ENCODE measurements around the gene TEDC1. TPM values are rescaled to one million over a fixed set of nuclear protein-coding genes. Genes with fewer than 3 reads are reported as not detected.

The TEDC1 gene
- total RNA-seq, 1 experiment from 2014 or later: 30.3 TPM

DNA sequence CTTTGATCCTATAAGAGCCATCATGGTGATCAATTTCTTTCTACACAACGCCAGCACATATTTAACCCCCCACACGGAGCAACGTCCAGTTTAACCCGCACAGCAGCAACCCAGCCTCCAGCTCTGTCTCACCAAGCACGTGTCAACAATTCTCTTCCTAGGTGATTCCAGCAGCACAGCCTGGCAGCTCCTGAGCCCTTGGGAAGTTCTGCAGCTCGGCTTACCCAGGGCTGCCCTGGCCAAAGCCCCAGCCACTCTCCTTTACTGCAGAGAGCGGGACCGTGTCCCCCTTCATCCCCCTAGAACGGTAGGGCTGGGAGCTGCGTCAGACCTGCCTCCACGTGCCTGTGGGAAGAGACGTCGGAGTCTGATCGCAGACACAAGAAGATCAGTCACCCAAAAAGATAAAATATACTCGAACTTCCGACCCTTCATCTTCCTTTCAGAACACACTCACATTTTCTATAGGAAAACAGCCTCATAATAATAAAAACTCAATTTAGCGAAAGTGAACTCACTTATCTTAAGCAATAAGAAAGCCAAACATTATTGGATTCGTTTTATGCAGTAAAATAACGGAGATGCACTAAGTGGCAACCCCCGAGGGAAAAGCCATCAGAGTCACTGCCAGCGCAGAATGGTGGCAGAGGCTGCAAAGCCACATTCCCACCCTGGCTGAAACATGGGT lies 42.9 kb downstream of the TEDC1 start:
- no peak overlapping the region for H3K4me3 ChIP-seq (ENCODE audit: low read depth, low read length)
- TF ChIP-seq, protein P1, sequence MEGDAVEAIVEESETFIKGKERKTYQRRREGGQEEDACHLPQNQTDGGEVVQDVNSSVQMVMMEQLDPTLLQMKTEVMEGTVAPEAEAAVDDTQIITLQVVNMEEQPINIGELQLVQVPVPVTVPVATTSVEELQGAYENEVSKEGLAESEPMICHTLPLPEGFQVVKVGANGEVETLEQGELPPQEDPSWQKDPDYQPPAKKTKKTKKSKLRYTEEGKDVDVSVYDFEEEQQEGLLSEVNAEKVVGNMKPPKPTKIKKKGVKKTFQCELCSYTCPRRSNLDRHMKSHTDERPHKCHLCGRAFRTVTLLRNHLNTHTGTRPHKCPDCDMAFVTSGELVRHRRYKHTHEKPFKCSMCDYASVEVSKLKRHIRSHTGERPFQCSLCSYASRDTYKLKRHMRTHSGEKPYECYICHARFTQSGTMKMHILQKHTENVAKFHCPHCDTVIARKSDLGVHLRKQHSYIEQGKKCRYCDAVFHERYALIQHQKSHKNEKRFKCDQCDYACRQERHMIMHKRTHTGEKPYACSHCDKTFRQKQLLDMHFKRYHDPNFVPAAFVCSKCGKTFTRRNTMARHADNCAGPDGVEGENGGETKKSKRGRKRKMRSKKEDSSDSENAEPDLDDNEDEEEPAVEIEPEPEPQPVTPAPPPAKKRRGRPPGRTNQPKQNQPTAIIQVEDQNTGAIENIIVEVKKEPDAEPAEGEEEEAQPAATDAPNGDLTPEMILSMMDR (IDR thresholded peaks at IDR 0.05; ENCODE audit: insufficient read depth in 1 of 2, low read depth in 1 of 2, low read length in 1 of 2, severe bottlenecking in 1 of 2, unreplicated experiment in 1 of 2): no peak
- H3K36me3 Mint-ChIP-seq (ENCODE audit: insufficient read depth, unreplicated experiment): no peaks in the 10 kb centered on the region
- BruUV-seq (replicated peaks): no TSS peak
- ChIA-PET POLR2A (no interaction called here), CTCF (interaction anchor here (1.1 kb wide), 1 partner anchor 11 kb away, joined by 3 read pairs; no protein-coding TSS in a partner anchor)
- H3K27ac Mint-ChIP-seq (ENCODE audit: unreplicated experiment): no peak overlapping the region
- DNase-seq: no peak
- intact Hi-C loops (cut with micrococcal nuclease; ENCODE audit: unreplicated experiment): no loop called here
- no peaks in the 10 kb centered on the region for H3K27me3 ChIP-seq (replicated peaks; ENCODE audit: control insufficient read depth, insufficient read depth, low read length)
- no peaks in the 10 kb centered on the region for H3K9me3 ChIP-seq
- H3K4me1 ChIP-seq: no peaks in the 10 kb centered on the region
- H3K9me3 Mint-ChIP-seq (ENCODE audit: unreplicated experiment): no peaks in the 10 kb centered on the region
- H3K4me3 Mint-ChIP-seq (ENCODE audit: unreplicated experiment): no peak overlapping the region
- H3K4me1 Mint-ChIP-seq (ENCODE audit: low read depth, unreplicated experiment): no peaks in the 10 kb centered on the region
- H3K36me3 ChIP-seq (ENCODE audit: control insufficient read depth, insufficient read depth, low read length): no peaks in the 10 kb centered on the region
- H3K27me3 Mint-ChIP-seq (ENCODE audit: insufficient read depth, unreplicated experiment): peaks cover 9% of the 10 kb centered on the region

DNA sequence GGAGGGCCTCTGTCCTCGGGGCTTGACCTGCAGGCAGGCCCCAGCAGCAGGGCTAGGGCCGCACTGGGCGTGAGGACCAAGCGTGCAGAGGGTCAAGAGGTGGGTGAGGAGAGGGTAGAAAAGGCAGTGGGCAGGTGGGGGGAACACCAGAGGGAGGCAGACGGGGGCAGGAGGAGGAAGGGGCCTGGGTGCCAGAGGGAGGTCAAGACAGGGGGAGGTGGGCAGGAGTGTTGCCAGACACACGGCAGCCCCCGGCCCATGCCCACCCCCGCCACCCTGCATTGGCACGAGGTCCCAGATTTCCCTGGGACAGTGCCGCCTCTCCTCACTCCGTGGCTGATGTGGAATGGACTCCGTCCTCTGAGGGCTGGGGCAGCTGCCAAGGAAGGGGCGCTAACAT lies 43.5 kb downstream of the TEDC1 start:
- no peak for DNase-seq
- intact Hi-C loops (cut with micrococcal nuclease; ENCODE audit: unreplicated experiment): no loop called here
- H3K4me3 ChIP-seq (ENCODE audit: low read depth, low read length): no peak overlapping the region
- H3K27me3 ChIP-seq (replicated peaks; ENCODE audit: control insufficient read depth, insufficient read depth, low read length): no peaks in the 10 kb centered on the region
- TF ChIP-seq, protein P1 (IDR thresholded peaks at IDR 0.05; ENCODE audit: insufficient read depth in 1 of 2, low read depth in 1 of 2, low read length in 1 of 2, severe bottlenecking in 1 of 2, unreplicated experiment in 1 of 2): no peak
- H3K4me1 ChIP-seq: no peaks in the 10 kb centered on the region
- Mint-ChIP-seq H3K4me1 (ENCODE audit: low read depth, unreplicated experiment) (no peaks in the 10 kb centered on the region), H3K9me3 (ENCODE audit: unreplicated experiment) (no peaks in the 10 kb centered on the region), H3K27me3 (ENCODE audit: insufficient read depth, unreplicated experiment) (peaks cover 10% of the 10 kb centered on the region), H3K4me3 (ENCODE audit: unreplicated experiment) (no peak overlapping the region), H3K36me3 (ENCODE audit: insufficient read depth, unreplicated experiment) (no peaks in the 10 kb centered on the region), H3K27ac (ENCODE audit: unreplicated experiment) (no peak overlapping the region)
- POLR2A ChIA-PET: no interaction called here
- no peaks in the 10 kb centered on the region for H3K36me3 ChIP-seq (ENCODE audit: control insufficient read depth, insufficient read depth, low read length)
- no TSS peak for BruUV-seq (replicated peaks)
- no peaks in the 10 kb centered on the region for H3K9me3 ChIP-seq
- CTCF ChIA-PET: no interaction called here

GRCh38 chr14:105536051-105536450 lies 45.0 kb downstream of the TEDC1 start:
- H3K9me3 Mint-ChIP-seq (ENCODE audit: unreplicated experiment): no peaks in the 10 kb centered on the region
- H3K4me3 Mint-ChIP-seq (ENCODE audit: unreplicated experiment): no peak overlapping the region
- Histone ChIP-seq H3K27me3 (replicated peaks; ENCODE audit: control insufficient read depth, insufficient read depth, low read length) (no peaks in the 10 kb centered on the region), H3K36me3 (ENCODE audit: control insufficient read depth, insufficient read depth, low read length) (no peaks in the 10 kb centered on the region), H3K9me3 (no peaks in the 10 kb centered on the region), H3K4me1 (no peaks in the 10 kb centered on the region), H3K4me3 (ENCODE audit: low read depth, low read length) (no peak overlapping the region)
- no peaks in the 10 kb centered on the region for H3K4me1 Mint-ChIP-seq (ENCODE audit: low read depth, unreplicated experiment)
- DNase-seq: no peak
- CTCF ChIA-PET: interaction anchor here (0.6 kb wide), 1 partner anchor 585 kb away, joined by 3 read pairs; no protein-coding TSS in a partner anchor
- peaks cover 11% of the 10 kb centered on the region for H3K27me3 Mint-ChIP-seq (ENCODE audit: insufficient read depth, unreplicated experiment)
- H3K36me3 Mint-ChIP-seq (ENCODE audit: insufficient read depth, unreplicated experiment): no peaks in the 10 kb centered on the region
- POLR2A ChIA-PET: no interaction called here
- intact Hi-C loops (cut with micrococcal nuclease; ENCODE audit: unreplicated experiment): no loop called here
- no peak overlapping the region for H3K27ac Mint-ChIP-seq (ENCODE audit: unreplicated experiment)
- BruUV-seq (replicated peaks): no TSS peak
- TF ChIP-seq, protein P1 (IDR thresholded peaks at IDR 0.05; ENCODE audit: insufficient read depth in 1 of 2, low read depth in 1 of 2, low read length in 1 of 2, severe bottlenecking in 1 of 2, unreplicated experiment in 1 of 2): no peak

All from Caco-2 (cell line).